ENCODE measurements around the gene IFI27L1.

Gene IFI27L1

GRCh38 chr14:94139006-94139405, 57.9 kb downstream of the IFI27L1 start:
- DNase-seq, result no peak

- DNase-seq, result no peak
Measured at GRCh38 chr14:94139421-94139820, 58.3 kb downstream of the IFI27L1 start.

GRCh38 chr14:94142247-94142646, 61.1 kb downstream of the IFI27L1 start:
- no peak for DNase-seq

DNA sequence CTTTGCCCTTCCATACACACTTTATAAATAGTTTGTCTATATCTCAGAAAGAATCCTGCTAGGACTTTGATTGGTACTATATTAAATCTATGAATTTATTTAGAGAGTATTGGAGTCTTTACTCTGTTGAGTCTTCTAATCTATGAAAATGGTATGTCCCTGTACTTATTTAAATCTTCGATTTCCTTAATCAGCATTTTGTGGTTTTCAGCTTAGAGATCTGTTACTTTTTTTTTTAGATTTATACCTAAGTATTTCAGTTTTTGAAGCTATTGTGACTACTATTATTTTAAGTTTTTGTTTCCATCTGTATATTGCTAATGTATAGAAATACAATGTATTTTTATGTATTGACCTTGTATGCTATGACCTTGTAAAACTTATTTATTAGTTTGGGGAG, 61.7 kb downstream of the IFI27L1 start:
- DNase-seq, result no peak

DNA sequence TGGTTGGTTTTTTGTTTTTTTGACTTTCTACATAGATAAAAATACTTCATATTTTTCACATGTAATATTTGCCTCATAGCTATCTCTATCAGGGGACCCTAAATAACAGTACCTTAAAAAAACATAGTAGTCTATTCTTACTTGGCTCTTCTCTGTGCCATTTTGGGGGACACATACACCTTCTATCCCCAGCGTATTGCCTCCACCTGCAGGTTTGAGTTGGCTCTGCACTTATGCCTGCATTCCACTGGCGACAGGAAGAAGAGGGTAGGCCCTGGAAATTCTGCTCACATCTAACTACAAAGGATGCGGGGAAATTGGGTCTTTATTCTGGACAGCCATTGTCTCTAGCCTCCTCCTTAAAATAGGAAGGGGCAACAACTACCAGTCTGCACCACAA, 62.1 kb downstream of the IFI27L1 start:
- no peak for DNase-seq

DNA sequence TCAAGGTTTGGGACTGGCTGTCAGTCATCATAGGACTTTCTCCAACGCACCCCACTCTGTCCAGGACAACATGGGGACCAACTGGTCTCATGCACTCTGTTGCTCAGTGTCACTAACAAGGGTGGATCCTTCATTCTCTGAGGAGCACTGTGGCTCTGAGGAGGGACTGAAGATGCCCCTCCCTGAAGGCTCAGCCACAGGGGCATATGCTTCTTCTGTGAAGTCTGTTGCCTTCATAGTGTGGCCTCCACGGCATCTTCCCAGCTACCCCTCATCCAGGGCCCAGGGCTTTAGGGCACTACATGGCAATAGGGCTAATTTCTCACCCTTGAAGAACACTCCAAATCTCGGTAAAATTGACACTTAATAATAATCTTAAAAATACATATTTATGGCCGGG, 62.6 kb downstream of the IFI27L1 start:
- DNase-seq, result no peak

DNA sequence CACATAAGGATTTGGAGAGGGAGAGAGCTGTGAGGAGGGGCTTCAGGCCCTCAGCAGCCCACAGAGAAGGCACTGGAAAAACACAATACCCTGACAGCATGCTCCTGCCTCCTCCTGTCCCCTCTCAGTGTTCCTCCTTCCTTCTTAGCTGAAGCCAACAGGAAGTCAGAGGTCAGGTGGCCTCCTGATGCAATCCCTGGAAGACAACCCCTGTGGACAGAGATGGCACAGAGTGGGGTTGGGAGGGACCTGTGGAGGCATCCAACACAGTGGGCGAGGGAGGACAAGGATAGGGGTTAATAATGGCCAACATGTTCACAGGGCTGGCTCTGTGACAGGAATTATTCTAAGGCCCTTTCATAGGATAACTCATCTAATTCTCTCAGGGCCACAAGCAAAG, 63.7 kb downstream of the IFI27L1 start:
- no peak for DNase-seq

DNA sequence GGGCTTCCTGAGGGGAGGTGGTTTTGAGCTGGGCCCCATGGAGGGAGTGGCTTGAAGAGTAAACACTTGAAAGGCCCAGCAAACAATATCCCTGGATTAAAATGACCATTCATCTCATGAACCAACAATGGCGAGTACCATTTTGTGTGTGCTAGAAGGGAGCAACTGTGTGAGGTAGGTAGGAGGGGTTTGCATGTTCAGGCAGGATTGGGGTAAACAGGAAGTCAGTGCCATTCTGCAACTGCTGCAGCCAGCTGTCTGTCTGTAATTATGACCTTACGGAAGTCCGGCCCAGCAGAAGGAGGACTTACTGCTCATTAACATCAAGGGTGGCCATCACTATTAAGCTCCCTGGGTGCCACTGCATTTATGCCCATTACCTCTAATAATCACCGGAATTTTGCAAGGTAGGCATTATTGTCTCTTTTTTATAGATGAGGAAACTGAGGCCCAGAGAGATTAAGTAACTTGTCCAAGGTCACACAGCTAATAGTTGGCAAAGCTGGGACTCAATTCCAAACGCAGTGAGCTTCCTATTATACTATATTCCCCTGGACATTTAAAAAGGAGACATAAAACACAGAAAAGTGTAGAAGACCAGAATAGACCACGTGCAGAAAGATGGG, 64.9 kb downstream of the IFI27L1 start:
- DNase-seq, result no peak

Measured in kidney glomerular epithelial cell (primary cell).